Neural cell (in vitro differentiated cells): ENCODE data around the gene CPNE9. TPM values are rescaled to one million over a fixed set of nuclear protein-coding genes. Genes with fewer than 3 reads are reported as not detected.

ENCODE experiments used
- H2AFZ ChIP-seq: fragments of 200-600, 300-800 bp; sonication (generic), shearing (Covaris generic); 2 replicates; pipeline ENCODE4 v1.6.0; 2014; ENCODE audit warnings: low read depth, mild to moderate bottlenecking, antibody characterized with exemption, low read length, moderate library complexity
- H3F3A ChIP-seq: fragments of 200-600 bp; shearing (Covaris generic); 2 replicates; pipeline ENCODE4 v1.6.1; 2016; ENCODE audit warnings: mild to moderate bottlenecking, moderate library complexity, mixed read lengths, antibody characterized with exemption, low read length; ENCODE audit not compliant: insufficient read depth, poor library complexity, severe bottlenecking
- H3K27ac ChIP-seq: fragments of 200-600, 300-800 bp; sonication (generic), shearing (Covaris generic); 2 replicates; pipeline ENCODE4 v1.5.1; 2014; ENCODE audit warnings: mild to moderate bottlenecking, low read length, moderate library complexity
- H3K27me3 ChIP-seq: fragments of 300-800, 200-600 bp; sonication (generic), shearing (Covaris generic); 2 replicates; pipeline ENCODE4 v1.6.0; 2014; ENCODE audit warnings: mild to moderate bottlenecking, low read depth, low read length, moderate library complexity; ENCODE audit not compliant: insufficient read depth
- H3K36me3 ChIP-seq: fragments of 300-800, 200-600 bp; sonication (generic), shearing (Covaris generic); 2 replicates; pipeline ENCODE4 v1.5.1; 2014; ENCODE audit warnings: mild to moderate bottlenecking, antibody characterized with exemption, low read length, moderate library complexity; ENCODE audit not compliant: insufficient read depth
- H3K4me2 ChIP-seq: fragments of 300-800, 200-600 bp; sonication (generic), shearing (Covaris generic); 2 replicates; pipeline ENCODE4 v1.6.0; 2014; ENCODE audit warnings: mild to moderate bottlenecking, low read length
- H3K4me3 ChIP-seq: fragments of 300-800, 200-600 bp; sonication (generic), shearing (Covaris generic); 2 replicates; pipeline ENCODE4 v1.5.1; 2014; ENCODE audit warnings: mild to moderate bottlenecking, low read length, moderate library complexity
- H3K79me2 ChIP-seq: fragments of 200-600 bp; shearing (Covaris generic); replicated peaks from 2 replicates; pipeline ENCODE4 v1.6.0; 2014; ENCODE audit warnings: mild to moderate bottlenecking, low read length, moderate library complexity; ENCODE audit not compliant: insufficient read depth
- H3K9ac ChIP-seq: fragments of 300-800, 200-600 bp; sonication (generic), shearing (Covaris generic); 2 replicates; pipeline ENCODE4 v1.6.1; 2016; ENCODE audit warnings: mild to moderate bottlenecking, low read length, mixed read lengths
- H3K9me2 ChIP-seq: fragments of 200-600 bp; shearing (Covaris generic); 2 replicates; pipeline ENCODE4 v1.6.1; 2016; ENCODE audit warnings: mild to moderate bottlenecking, low read length, mixed read lengths; ENCODE audit not compliant: insufficient read depth
- H3K9me3 ChIP-seq: fragments of 200-600, 300-800 bp; sonication (generic), shearing (Covaris generic); 2 replicates; pipeline ENCODE4 v1.6.1; 2016; ENCODE audit warnings: mild to moderate bottlenecking, mixed run types, low read length, moderate library complexity, mixed read lengths
- H4K20me1 ChIP-seq: fragments of 200-600 bp; shearing (Covaris generic); 2 replicates; pipeline ENCODE4 v1.6.1; 2016; ENCODE audit warnings: mild to moderate bottlenecking, mixed run types; ENCODE audit not compliant: insufficient read depth
- CTCF ChIP-seq: fragments of 450-650 bp; IDR thresholded peaks from 2 replicates; pipeline ENCODE4 v1.5.1; 2014; ENCODE audit warnings: antibody characterized with exemption, mild to moderate bottlenecking, moderate library complexity; ENCODE audit not compliant: poor library complexity, severe bottlenecking
- EP300 ChIP-seq: fragments of 450-650 bp; conservative IDR thresholded peaks from 2 replicates; pipeline ENCODE4 v1.6.1; 2014; ENCODE audit warnings: antibody characterized with exemption, mild to moderate bottlenecking, moderate library complexity; ENCODE audit not compliant: poor library complexity, severe bottlenecking
- EZH2 ChIP-seq: fragments of 200-600, 300-800 bp; shearing (Covaris generic), sonication (generic); IDR thresholded peaks from 2 replicates; pipeline ENCODE4 v1.6.1; 2014; ENCODE audit warnings: antibody characterized with exemption, low read length, borderline replicate concordance, mild to moderate bottlenecking; ENCODE audit not compliant: insufficient read depth, poor library complexity, severe bottlenecking
- MXI1 ChIP-seq: fragments of 450-650 bp; conservative IDR thresholded peaks from 2 replicates; pipeline ENCODE4 v1.6.1; 2014; ENCODE audit warnings: antibody characterized with exemption, mild to moderate bottlenecking; ENCODE audit not compliant: poor library complexity, severe bottlenecking
- POLR2AphosphoS5 ChIP-seq: IDR thresholded peaks from 2 replicates; pipeline ENCODE4 v1.6.1; 2012
- RAD21 ChIP-seq: fragments of 450-650 bp; conservative IDR thresholded peaks from 2 replicates; pipeline ENCODE4 v1.6.1; 2014; ENCODE audit warnings: antibody characterized with exemption, mild to moderate bottlenecking, moderate library complexity
- REST ChIP-seq: IDR thresholded peaks from 2 replicates; pipeline ENCODE4 v1.6.1; 2012; ENCODE audit warnings: borderline replicate concordance
- SMC3 ChIP-seq: fragments of 450-650 bp; conservative IDR thresholded peaks from 2 replicates; pipeline ENCODE4 v1.6.1; 2014; ENCODE audit warnings: antibody characterized with exemption, mild to moderate bottlenecking, moderate library complexity; ENCODE audit not compliant: poor library complexity
- TAF1 ChIP-seq: IDR thresholded peaks from 2 replicates; pipeline ENCODE4 v1.6.1; 2012; ENCODE audit warnings: low read depth
- polyA plus RNA-seq: library from polyadenylated mRNA; depleted of rRNA; stranded (reverse); fragments of >200 nt; gene quantifications from 2 replicates; pipeline ENCODE4 v1.2.3, GENCODE V29; 2014

Gene CPNE9
- polyA plus RNA-seq, 1 donor from 2014 or later: 0.32 TPM

GRCh38 chr3:9701711-9702110 lies 1.9 kb upstream of the CPNE9 start:
- no peak overlapping the region for H3K4me3 ChIP-seq
- no peaks in the 10 kb centered on the region for H4K20me1 ChIP-seq
- H3K36me3 ChIP-seq: no peaks in the 10 kb centered on the region
- no peak overlapping the region for H3K9ac ChIP-seq
- H3K4me2 ChIP-seq: no peak overlapping the region
- no peaks in the 10 kb centered on the region for H3K79me2 ChIP-seq
- no peaks in the 10 kb centered on the region for H3K9me2 ChIP-seq
- H3K9me3 ChIP-seq: no peaks in the 10 kb centered on the region
- no peak overlapping the region for H2AFZ ChIP-seq
- no peak overlapping the region for H3K27ac ChIP-seq
- TF ChIP-seq RAD21 (no peak), POLR2AphosphoS5 (no peak)
- H3K27me3 ChIP-seq: peaks cover 34% of the 10 kb centered on the region
- H3F3A ChIP-seq: no peaks in the 10 kb centered on the region

GRCh38 chr3:9703240-9703639 lies 393 bp upstream of the CPNE9 start:
- Histone ChIP-seq H3K27ac (no peak overlapping the region), H3K9ac (no peak overlapping the region), H3K4me2 (no peak overlapping the region), H3K79me2 (no peaks in the 10 kb centered on the region), H3K9me2 (no peaks in the 10 kb centered on the region), H3K36me3 (no peaks in the 10 kb centered on the region), H3K9me3 (no peaks in the 10 kb centered on the region), H3F3A (no peaks in the 10 kb centered on the region), H3K27me3 (peaks cover 34% of the 10 kb centered on the region), H4K20me1 (no peaks in the 10 kb centered on the region), H2AFZ (no peak overlapping the region), H3K4me3 (peak overlapping the region; percentile 60)
- no peak for TF ChIP-seq SMC3
- no peak for TF ChIP-seq POLR2AphosphoS5
- no peak for TF ChIP-seq MXI1
- no peak for TF ChIP-seq RAD21
- no peak for TF ChIP-seq EZH2
- TF ChIP-seq EP300: no peak
- no peak for TF ChIP-seq CTCF
- TF ChIP-seq TAF1: no peak
- no peak for TF ChIP-seq REST
